Fibroblast of skin of abdomen (primary cell): ENCODE data around the gene RASAL2.

Experiments used
- DNase-seq: peaks from one replicate; pipeline ENCODE4 v3.0.0-alpha.2; 2013

The RASAL2 gene

DNA sequence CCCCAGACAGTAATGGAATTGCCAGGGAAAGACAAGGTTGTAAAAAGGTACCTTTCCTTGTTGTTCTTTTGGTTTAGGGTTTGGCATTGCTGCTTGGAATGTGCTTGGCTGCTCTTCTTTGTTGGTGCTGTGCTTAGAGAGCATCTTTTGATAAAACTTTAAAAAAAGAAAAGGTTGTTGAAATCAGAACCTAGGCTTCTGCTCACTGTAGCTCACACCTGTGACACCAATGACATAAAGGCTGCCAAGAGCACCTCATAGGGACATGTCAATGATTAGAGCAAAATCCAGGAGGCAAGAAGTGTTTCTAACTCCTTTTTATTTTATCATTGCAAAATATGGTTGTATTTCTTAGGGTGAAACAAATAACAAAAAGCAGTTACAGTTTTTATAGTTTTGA is 373.9 kb downstream of the RASAL2 start:
- no peak for DNase-seq

DNA sequence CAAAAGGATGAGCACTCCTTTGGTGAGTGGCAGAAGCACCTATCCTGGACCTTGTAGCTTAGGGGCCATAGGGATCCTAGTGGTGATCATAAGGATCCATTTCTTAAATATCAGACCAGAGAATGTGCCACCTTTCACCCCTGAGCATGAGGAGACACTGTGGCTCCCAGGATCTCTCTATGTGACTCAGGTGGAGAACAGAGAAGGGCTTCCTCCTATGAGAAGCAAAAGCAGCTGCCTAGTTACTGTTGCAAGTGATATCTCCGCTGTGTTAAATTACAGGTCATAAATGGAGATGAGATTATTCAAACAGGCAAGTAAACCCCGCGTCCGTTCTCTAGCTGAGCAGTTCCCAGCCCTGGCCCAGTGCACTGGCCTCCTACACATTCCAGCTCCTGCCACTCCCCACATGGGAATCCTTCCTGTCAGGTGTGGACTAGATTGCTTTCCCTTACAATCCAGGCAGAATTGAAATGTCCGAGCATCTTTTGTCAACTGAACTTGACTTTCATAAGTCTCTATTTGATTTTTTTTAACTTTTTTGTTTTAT is 376.6 kb downstream of the RASAL2 start:
- no peak for DNase-seq

DNA sequence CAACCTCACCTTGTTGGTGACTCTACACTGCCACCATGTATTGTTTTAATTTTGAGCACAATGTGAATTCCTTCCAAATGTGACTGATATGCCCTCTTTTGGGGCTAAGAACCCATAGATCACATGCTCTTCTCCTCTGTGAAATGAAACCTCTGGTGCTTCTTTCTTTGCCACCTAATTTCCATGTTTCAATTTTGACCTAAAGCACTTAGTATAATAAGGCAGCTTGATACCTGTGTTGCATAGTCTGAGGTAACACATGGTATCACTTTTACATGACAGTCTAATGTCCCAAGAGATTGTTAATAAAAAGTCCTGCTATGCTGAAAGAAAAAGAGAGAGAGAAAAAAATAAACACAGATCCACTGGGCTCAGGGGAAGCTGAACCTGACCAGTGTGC is 378.6 kb downstream of the RASAL2 start:
- DNase-seq: no peak

DNA sequence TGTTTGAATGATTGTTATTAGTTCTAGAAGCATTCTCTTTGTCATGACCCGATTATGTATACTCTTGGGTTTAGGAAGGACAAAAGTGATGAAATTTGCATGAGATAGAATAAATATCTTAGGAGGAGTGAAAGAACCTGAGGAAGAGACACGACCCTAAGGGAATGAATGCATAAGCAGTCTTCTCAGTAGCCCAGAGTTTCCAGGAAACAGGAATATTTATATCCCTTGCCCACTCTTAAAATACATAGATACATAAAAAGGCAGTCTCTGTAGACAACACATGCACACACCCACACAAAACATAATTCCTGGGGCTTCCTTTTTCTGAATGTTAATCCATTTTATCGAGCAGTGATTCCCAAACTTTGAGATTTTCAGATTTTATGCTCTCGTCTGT is 383.5 kb downstream of the RASAL2 start:
- DNase-seq: no peak

DNA sequence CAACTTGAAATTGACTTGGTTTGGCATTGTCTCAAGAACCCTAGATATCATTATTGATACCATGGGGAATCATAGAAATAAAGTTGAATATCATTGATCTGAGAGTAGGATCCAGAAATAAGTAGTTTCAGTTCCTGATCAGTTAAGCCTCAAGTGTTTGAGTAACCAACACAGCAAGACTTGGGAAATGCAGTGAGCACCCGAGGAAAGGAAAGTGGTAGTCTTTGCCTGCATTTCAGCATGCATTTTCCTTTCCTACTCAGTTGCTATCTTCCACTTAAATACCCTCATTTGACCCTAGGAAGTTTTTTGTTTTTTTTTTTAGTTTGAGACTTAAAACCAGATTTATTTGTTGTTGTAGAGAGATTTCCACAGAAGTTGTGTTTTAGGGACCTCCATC is 383.9 kb downstream of the RASAL2 start:
- no peak for DNase-seq

DNA sequence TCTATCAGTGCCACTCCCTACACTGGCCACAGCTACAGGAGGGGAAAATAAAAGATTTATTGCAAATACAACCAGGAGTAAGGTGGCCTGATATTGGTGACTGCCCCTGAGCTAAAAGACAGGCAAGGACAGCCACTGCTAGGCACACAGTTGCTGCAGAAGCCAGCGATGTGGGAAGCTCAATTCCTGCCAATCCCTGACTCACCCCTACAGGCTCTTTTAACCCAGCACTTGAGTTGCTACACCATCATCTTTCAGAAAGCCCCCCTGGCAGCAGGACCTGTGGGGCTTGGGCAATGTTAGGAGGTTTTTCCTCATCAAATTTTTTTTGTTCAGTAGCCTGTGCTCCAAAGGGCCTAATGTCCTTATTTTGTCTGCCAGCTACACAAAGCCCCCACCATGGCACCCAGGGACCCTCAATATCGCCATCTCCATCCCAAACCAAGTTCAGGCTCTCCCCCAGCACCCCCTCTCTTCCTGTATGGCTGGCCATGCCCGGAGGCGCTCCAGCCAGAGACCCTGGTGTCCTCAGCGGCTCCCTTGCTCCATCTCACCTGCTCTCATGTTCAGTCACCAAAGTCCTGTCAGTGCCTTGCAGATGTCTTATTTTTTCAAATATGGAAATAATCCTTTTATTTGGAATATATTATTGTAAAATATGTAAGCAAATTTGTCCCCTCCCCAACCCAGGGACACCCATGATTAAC is 389.5 kb downstream of the RASAL2 start:
- DNase-seq: no peak

DNA sequence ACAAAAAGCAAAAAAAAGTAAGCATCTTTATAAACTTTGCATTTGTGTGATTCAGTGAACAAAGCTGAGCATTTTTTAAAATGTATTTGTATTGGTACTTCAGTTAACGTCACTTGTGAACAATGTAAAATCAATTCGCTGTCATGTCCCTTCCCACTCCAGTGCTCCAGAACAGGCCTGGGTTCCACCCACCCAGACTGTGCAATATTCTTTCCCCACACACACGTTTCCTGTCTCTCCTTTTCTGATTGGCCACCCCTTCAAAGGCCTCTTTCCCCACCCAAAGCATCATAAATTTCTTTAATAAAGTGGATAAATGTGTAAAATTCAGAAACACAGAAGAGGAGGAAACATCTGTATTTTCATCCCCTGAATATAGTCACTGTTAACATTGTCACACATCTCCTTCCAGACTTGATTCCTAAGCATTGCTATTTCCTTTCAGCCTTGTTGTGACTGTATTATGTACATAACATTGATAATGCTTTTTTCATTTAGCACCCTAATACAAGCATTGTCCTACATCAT is 390.9 kb downstream of the RASAL2 start:
- no peak for DNase-seq

DNA sequence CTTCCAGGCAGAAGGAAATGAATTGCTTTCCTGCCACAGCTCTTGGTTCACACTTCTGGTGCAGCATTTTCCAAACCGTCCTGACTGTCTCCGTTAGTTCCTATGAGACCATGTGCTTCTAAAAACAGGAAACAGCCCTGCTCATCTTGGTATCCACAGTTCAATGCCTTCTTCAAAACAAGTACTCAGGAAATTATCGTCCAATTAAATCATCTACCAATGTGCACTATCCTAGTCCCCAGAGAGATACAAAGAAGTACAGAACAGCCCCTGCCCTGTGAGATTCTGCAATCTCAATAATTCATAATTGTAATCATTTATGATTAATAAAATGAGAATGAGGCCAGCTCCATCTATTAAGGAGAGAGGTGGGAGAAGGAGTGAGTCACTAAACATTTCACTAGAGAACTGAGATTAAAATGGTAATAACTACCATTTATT is 391.7 kb downstream of the RASAL2 start:
- no peak for DNase-seq

DNA sequence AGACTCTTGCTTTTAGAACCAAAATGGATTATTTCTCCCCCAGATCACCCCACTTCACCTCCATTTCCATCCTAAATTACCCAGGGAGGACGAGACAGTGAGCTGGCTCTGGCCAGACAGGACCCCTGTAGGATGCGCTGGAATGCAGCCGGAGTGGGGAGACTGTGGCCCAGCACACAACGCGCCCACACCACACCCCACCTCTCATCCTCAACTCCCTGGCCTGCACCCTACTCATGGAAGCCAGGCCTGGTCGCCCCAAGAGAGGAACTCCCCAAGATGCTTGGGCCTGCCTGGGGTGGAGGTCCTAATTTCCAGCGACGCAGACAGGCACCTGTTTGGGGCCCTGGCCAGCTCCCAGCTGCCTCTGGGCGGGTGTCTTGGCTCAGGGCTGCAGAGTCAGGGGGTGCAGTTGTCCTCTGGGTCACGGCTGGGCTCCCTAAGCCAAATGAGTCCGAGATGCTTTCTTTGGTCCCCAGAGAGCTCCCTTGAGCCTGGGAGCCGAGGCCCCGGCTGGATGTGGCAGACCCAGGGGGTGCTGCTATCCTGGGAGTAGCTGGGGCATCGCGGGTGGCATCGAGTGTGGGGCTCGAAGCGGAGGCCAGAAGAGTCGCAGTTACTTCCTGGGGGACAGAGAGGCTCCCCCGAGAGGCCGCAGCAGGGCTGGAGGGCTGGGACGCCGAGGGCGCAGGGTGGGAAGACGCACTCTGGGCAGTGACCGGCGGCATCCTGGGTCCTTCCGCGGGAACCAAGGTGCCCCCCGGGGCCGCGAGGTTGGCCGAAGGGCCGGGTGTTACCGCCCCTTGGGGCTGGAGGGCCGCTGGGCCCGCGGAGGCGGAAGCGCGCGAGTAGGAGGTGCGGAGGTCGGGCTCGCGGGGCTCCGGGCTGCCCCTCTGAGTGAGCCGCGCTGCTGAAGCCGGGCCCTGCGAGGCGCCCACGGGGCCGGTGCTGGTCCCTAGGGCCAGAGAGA is 392.5 kb downstream of the RASAL2 start:
- DNase-seq: no peak

DNA sequence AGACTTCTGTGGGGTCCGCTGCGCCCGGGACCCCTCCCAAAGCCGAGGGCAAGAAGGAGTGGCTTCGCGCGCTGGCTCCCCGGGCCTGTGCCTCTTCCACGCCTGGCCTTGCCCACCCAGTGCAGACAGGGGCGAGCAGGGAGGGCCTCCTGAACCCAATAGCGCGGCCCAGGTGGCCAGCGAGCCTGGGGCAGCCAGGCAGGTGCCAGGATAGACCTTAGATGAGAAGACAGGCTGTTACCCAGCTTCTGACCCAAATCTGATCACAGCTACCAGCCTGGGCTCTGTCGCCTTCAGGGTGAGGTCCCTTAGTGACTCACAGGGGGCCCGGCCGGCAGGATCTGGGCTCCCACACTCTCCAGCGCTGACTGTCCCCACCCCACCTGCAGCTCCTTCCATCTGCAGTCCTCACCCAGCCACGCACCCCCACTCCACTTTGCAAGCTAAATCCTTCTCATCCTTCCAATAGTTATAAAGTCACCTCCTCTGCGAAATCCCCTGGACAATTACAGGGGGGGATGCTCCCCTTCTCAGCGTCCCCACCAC is 393.2 kb downstream of the RASAL2 start:
- DNase-seq: no peak

DNA sequence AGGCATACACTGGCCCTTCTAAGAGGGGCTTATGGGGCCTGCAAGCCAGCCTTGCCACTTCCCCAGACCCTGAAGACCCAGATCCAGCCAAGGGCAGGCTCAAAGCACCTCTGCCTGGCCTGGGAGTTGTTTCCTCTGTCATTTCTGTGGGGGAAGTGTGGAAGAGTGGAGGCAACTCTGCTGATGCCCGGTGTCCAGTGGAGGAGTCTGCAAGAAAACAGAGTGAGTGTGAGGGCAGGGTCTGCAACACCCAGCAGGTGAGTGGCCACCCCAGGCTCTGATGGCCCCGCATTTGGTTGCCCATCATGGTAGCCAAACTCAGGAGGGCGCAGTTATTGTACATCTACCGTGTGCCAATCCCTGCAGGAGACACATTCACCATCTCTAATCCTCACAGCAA is 394.5 kb downstream of the RASAL2 start:
- no peak for DNase-seq

DNA sequence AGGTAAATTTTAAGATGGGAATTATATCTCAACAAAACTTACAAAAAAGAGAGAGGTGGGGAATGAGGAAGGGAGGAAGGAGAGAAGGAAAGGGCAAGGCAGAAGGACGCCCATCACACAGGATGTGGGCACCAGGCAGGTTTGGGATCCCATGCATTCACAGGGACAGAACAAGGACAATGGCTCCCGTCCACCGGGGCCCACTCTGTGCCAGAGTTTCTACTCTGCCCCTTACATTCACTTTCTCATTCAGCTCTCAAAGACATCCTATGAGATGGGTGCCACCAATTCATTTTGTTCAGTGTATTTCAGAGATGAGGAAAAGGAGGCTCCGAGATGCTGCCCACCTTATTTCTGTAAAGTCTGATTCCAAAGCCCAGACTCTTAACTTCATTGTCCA is 395.5 kb downstream of the RASAL2 start:
- DNase-seq: no peak

DNA sequence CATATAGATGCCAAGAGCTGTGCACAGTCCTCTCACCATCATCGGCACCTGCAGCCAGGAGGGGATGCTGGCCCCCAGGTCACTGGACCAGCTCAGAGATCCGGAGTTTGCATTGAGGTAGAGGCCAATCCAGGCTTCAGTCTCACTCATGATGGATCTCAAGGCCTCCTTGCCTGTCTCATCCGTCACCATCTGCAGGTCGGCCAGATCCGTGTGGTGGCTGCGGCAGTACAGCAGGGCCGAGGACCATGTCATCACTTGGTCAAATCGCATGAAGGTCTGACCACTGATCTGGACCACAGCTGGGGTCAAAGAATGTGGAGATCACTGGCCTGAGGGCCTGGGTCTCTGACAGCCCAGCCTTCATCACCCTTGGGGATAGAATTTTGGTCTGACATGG is 396.2 kb downstream of the RASAL2 start:
- no peak for DNase-seq

DNA sequence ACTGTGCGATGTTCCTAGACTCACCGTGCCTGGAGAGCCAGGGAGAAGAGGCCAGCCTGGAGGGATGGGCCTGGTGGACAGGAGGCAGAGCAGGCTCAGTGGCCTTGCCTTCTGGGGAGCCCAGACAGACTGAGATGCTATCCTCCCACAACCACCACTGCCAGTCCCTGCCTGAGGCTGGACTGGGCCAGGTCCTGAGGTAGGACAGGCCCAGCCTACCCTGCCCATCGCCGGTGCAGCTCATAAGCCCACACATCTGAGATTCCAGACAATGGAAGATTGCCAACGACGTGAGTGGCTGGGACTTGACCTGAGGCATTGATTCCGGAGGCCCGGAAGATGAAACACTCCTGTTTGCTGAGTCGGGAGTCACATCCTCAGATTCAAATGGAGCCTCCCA is 397.1 kb downstream of the RASAL2 start:
- no peak for DNase-seq

DNA sequence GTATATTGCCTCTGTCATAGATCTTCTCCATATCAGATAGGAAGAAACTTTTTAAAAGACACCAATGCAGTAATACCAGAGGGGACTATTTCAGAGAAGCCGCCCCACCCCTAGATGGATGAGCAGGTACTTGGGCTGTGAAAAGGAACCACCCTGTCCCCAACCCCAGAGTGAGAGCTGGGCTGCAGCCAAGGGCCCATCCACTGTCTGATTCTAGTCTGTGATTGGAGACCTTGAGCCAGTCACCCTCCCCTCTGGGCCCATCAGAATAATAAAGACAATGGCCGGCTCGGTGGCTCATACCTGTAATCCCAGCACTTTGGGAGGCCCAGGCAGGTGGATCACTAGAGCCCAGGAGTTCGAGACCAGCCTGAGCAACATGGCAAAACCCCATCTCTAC is 397.8 kb downstream of the RASAL2 start:
- DNase-seq: no peak

DNA sequence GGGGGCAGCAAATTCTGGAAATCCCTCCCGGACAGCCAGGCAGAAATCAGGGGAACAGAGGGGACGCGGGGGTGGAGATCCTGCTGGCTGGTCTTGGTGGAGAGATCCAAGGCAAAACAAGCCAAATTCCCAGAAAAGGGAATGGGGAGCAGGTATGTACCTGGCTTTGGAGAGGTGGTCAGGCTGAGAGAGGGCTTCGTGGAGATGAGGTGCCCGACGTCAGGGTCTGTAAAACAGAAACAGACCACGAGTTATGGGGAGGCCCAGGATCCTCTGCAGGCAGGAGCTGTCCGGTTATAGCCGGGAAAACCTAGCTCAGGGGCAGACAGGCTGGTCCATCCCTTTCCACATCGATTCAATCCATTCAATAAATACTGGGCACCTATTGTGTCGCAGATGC is 398.4 kb downstream of the RASAL2 start:
- no peak for DNase-seq

DNA sequence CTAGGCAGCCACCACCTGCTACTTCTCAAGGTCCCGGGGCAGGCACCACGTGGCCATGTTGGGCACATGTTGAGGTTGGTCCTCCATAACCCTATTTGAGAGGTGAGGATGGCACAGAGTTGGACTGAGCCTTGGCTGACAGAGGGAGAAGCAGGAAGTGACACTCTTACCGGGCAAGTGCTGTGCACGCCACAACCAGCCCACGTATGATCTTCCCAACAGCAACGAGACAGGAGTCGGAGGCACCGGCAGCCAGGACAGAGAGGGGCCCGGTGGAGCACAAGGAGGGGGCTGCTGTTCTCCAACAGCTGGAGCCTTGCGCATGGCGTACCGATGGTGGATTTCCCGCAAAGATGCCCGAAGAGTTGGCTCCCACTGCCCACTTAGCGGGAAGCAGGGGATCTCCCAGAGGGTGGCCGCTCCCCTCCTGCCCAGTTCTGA is 399.4 kb downstream of the RASAL2 start:
- no peak for DNase-seq

DNA sequence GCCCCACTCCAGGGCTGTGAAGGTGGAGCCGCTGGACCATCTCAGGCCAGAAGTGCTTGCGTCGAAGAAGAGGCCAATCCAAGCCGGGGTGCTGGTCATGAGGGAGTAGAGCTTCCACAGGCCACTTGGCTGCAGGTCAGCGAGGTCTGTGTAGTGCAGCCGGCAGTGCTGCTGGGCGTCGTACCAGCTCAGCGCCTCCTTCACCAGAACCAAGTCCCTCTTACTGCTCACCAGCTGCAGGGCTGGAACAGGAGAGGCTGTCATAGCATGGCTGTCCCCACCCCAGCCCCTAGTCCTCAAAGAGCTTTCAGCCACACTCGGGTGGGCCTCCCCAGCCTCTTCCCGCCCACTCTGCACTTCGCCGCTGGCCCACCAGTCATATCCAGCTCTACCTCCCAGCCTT is 400.7 kb downstream of the RASAL2 start:
- no peak for DNase-seq

DNA sequence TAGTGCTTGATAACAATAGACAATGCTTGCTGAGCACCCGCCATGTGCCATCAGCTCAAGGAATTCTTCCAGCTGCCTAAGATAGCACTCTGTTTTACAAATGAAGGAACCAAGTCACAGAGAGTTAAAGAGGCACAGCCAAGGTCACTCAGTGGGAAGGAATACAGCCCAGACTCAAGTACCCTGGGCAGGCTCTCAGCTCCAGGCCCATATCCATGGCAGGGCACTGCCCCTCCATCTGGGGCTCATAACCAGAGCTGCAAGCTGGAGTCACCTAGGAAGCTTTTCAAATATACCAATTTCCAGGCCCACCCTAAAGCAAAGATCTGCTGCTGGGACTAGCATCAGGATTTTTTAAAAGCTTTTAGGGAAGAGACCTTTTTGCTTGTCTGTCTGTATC is 401.3 kb downstream of the RASAL2 start:
- no peak for DNase-seq

DNA sequence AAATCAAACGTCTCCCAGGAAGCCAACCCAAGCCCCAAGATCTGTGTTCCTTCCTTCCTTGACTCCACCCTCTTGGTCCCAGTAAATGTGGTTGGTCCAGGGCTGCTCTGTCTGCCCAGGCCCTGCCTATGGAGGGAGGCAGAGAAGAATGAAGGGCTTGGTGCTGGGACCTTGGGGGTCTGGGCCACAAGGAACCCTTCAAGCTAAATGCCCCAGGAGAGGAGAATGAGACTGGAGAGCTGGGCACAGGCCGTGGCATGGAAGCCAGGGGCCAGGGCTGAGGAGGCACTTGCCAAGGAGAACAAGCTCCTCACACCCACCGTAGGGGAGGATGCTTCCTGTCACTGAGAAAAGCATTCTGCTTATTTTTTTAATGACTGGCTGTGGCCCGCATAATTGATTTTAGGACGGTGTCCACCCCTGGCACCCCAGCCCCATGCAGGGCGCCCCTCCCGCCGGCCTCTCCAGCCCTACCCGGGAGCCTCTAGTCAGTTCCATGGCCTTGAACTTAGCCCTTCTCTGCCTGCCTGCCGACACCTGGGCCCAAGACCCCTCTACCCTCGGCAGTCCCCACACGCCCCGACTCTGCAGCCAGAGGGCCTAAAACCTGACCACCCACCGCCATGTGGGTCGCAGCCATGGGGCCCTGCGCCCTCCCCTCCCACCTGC is 402.0 kb downstream of the RASAL2 start:
- DNase-seq: no peak

DNA sequence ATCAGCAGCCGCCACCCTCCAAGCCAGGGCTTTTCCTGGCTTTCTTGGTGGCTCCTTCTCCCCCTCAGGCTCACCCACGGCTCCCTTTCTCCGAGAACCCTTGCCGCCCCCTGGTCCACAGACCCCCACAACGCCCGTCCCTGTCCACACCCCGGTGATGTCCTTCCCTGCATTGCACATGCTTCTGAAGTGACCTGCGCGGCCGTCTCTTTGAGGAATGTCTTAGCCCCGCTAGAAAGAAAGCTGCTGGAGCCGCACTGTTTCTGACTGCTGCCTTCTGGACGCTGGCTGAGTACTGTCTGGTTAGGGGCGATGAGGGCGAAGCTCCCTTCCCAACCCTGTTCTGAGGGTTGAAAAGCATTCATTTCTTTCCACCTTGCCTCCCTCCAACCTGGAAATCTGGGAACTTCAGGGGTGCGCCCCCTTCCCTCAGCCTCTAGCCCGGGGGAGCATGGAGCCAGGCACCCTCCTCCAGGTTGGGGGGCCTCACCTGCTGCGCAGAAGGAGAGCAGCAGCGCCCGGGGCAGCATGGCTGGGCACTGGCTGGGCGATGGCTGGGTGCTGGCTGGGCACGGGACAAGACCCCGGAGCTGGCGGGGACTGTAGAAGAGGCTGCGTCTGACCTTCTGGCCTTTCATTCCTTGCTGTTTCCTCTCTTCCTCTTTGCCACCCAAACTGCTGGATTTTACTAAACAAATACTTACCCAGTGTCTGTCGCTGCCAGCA is 402.7 kb downstream of the RASAL2 start, which contains the start of gene CLEC20A:
CLEC20A (minus strand) TSS at position 555 of the 726 bp plus-strand sequence; CDS start at position 530, 25 bp downstream.
- no peak for DNase-seq
